MM.1S (cell line): ENCODE measurements around the gene CAMKK1.

Experiments used
- DNase-seq: peaks from one replicate; pipeline ENCODE4 v3.0.0-alpha.2; 2015
- H2AFZ ChIP-seq: fragments of 300-600 bp; sonication (generic); 2 replicates; pipeline ENCODE4 v1.6.0; 2016; ENCODE audit warnings: antibody characterized with exemption, low read length
- H3F3A ChIP-seq: fragments of 300-600 bp; sonication (generic); 2 replicates; pipeline ENCODE4 v1.6.1; 2016; ENCODE audit warnings: mild to moderate bottlenecking, antibody characterized with exemption, low read length, moderate library complexity, mixed read lengths; ENCODE audit not compliant: insufficient read depth
- H3K27ac ChIP-seq: fragments of 300-600 bp; sonication (generic); 2 replicates; pipeline ENCODE4 v1.5.1; 2016; ENCODE audit warnings: mild to moderate bottlenecking, low read length
- H3K27me3 ChIP-seq: fragments of 300-600 bp; sonication (generic); replicated peaks from 2 replicates; pipeline ENCODE4 v1.6.0; 2016; ENCODE audit warnings: low read length; ENCODE audit not compliant: insufficient read depth
- H3K36me3 ChIP-seq: fragments of 300-600 bp; sonication (generic); replicated peaks from 2 replicates; pipeline ENCODE4 v1.6.1; 2016; ENCODE audit warnings: mild to moderate bottlenecking, low read length, mixed read lengths; ENCODE audit not compliant: insufficient read depth
- H3K4me1 ChIP-seq: fragments of 300-600 bp; sonication (generic); 2 replicates; pipeline ENCODE4 v1.6.1; 2016; ENCODE audit warnings: low read length, mixed read lengths
- H3K4me2 ChIP-seq: fragments of 300-600 bp; sonication (generic); 2 replicates; pipeline ENCODE4 v1.6.0; 2016; ENCODE audit warnings: low read depth, low read length
- H3K4me3 ChIP-seq: fragments of 300-600 bp; sonication (generic); 2 replicates; pipeline ENCODE4 v1.5.1; 2016; ENCODE audit warnings: low read length, mixed read lengths
- H3K79me2 ChIP-seq: fragments of 300-600 bp; sonication (generic); 2 replicates; pipeline ENCODE4 v1.6.1; 2016; ENCODE audit warnings: mixed run types, low read length, mixed read lengths
- H3K9ac ChIP-seq: fragments of 300-600 bp; sonication (generic); 2 replicates; pipeline ENCODE4 v1.6.1; 2016; ENCODE audit warnings: low read length, mixed read lengths
- H3K9me2 ChIP-seq: fragments of 300-600 bp; sonication (generic); replicated peaks from 2 replicates; pipeline ENCODE4 v1.6.1; 2016; ENCODE audit warnings: mild to moderate bottlenecking, low read length, mixed read lengths; ENCODE audit not compliant: insufficient read depth
- H3K9me3 ChIP-seq: fragments of 300-600 bp; sonication (generic); replicated peaks from 2 replicates; pipeline ENCODE4 v1.6.1; 2016; ENCODE audit warnings: mild to moderate bottlenecking, low read length, mixed read lengths; ENCODE audit not compliant: insufficient read depth
- H4K20me1 ChIP-seq: fragments of 300-600 bp; sonication (generic); 2 replicates; pipeline ENCODE4 v1.6.1; 2016; ENCODE audit warnings: mild to moderate bottlenecking, low read length, moderate library complexity, mixed read lengths; ENCODE audit not compliant: insufficient read depth
- EZH2 ChIP-seq: fragments of 300-600 bp; sonication (generic); optimal IDR thresholded peaks from 2 replicates; pipeline ENCODE3; 2017; ENCODE audit warnings: low read depth, mild to moderate bottlenecking, antibody characterized with exemption, low read length, mixed read lengths
- EZH2phosphoT487 ChIP-seq: fragments of 300-600 bp; sonication (generic); IDR thresholded peaks from 2 replicates; pipeline ENCODE4 v1.6.1; 2018; ENCODE audit warnings: antibody characterized with exemption, low read length
- TF ChIP-seq, protein P1 (sequence below): fragments of 300-600 bp; sonication (generic); IDR thresholded peaks from 2 replicates; pipeline ENCODE4 v1.5.1; 2016; ENCODE audit warnings: antibody characterized with exemption, low read length, mixed read lengths

CAMKK1 gene

DNA sequence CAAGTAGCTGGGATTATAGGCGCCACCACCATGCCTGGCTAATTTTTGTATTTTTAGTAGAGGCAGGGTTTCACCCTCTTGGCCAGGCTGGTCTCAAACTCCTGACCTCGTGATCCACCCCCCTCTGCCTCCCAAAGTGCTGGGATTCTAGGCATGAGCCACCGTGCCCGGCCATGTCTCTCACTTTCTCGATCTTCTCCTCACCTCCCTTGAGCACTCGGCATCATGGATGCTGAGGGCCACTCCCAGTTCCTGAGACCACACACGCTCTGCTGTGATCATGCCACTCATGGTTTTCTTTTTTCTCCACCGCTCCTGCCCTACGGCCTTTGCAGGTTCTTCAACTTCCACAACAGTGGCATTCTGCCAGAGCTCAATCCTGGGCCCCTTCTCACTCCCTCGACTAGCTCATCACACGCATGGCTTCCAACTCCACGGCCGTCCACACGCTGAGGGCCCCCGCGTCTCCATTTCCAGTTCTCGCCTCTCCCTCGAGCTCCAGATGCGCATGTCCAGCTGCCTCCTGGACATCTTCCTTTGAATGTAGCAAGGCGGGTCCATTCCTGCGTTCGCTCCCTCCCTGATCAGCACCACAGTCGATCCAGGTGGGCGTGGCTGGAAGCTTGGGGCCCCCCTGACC lies 41.3 kb downstream of the CAMKK1 start:
- no peaks in the 10 kb centered on the region for H3K9me3 ChIP-seq
- H3K27ac ChIP-seq: no peak overlapping the region
- no peaks in the 10 kb centered on the region for H3K9me2 ChIP-seq
- DNase-seq: no peak
- TF ChIP-seq EZH2 (no peak), EZH2phosphoT487 (no peak)
- TF ChIP-seq, protein P1, sequence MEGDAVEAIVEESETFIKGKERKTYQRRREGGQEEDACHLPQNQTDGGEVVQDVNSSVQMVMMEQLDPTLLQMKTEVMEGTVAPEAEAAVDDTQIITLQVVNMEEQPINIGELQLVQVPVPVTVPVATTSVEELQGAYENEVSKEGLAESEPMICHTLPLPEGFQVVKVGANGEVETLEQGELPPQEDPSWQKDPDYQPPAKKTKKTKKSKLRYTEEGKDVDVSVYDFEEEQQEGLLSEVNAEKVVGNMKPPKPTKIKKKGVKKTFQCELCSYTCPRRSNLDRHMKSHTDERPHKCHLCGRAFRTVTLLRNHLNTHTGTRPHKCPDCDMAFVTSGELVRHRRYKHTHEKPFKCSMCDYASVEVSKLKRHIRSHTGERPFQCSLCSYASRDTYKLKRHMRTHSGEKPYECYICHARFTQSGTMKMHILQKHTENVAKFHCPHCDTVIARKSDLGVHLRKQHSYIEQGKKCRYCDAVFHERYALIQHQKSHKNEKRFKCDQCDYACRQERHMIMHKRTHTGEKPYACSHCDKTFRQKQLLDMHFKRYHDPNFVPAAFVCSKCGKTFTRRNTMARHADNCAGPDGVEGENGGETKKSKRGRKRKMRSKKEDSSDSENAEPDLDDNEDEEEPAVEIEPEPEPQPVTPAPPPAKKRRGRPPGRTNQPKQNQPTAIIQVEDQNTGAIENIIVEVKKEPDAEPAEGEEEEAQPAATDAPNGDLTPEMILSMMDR: no peak
- no peak overlapping the region for H2AFZ ChIP-seq
- no peaks in the 10 kb centered on the region for H3F3A ChIP-seq
- peaks cover under 1% of the 10 kb centered on the region for H3K4me1 ChIP-seq
- H3K4me2 ChIP-seq: no peak overlapping the region
- H3K79me2 ChIP-seq: no peaks in the 10 kb centered on the region
- no peak overlapping the region for H3K4me3 ChIP-seq
- no peaks in the 10 kb centered on the region for H3K36me3 ChIP-seq
- peaks cover 10% of the 10 kb centered on the region; the same call in 1 of the 2 replicates for H3K27me3 ChIP-seq
- H3K9ac ChIP-seq: no peak overlapping the region
- H4K20me1 ChIP-seq: no peaks in the 10 kb centered on the region

GRCh38 chr17:3848229-3848835 lies 44.5 kb downstream of the CAMKK1 start:
- H3K4me2 ChIP-seq: no peak overlapping the region
- no peak for DNase-seq

GRCh38 chr17:3847165-3847670 lies 45.6 kb downstream of the CAMKK1 start:
- Histone ChIP-seq H3K4me1 (peaks cover 7% of the 10 kb centered on the region), H3K9me2 (no peaks in the 10 kb centered on the region), H3K9me3 (no peaks in the 10 kb centered on the region), H3F3A (no peaks in the 10 kb centered on the region), H3K4me2 (no peak overlapping the region), H2AFZ (no peak overlapping the region), H3K79me2 (peaks cover 38% of the 10 kb centered on the region), H4K20me1 (no peaks in the 10 kb centered on the region), H3K4me3 (no peak overlapping the region), H3K9ac (no peak overlapping the region), H3K27me3 (peaks cover 5% of the 10 kb centered on the region; the same call in 1 of the 2 replicates), H3K36me3 (no peaks in the 10 kb centered on the region), H3K27ac (no peak overlapping the region)
- no peak for DNase-seq
- no peak for TF ChIP-seq EZH2phosphoT487

More at GRCh38 chr17:3848229-3848835, 44.5 kb downstream of the CAMKK1 start:
- Histone ChIP-seq H3K79me2 (peaks cover 27% of the 10 kb centered on the region), H3K9me3 (no peaks in the 10 kb centered on the region), H4K20me1 (no peaks in the 10 kb centered on the region), H3K4me3 (no peak overlapping the region), H2AFZ (no peak overlapping the region), H3K36me3 (no peaks in the 10 kb centered on the region), H3K9me2 (no peaks in the 10 kb centered on the region), H3F3A (no peaks in the 10 kb centered on the region), H3K4me1 (peaks cover 7% of the 10 kb centered on the region), H3K27ac (no peak overlapping the region), H3K27me3 (peaks cover 5% of the 10 kb centered on the region; the same call in 1 of the 2 replicates), H3K9ac (no peak overlapping the region)
- TF ChIP-seq, protein P1: no peak
- TF ChIP-seq EZH2 (no peak), EZH2phosphoT487 (no peak)
